Neutrophil (primary cell): ENCODE measurements around the gene TBCCD1.

ENCODE experiments used
- H3K27ac ChIP-seq: fragments of 200-600 bp; sonication (generic); 2 replicates; pipeline ENCODE4 v1.5.1; 2016; ENCODE audit warnings: mild to moderate bottlenecking, moderate library complexity
- H3K27me3 ChIP-seq: fragments of 200-600 bp; sonication (generic); 2 replicates; pipeline ENCODE4 v1.6.0; 2016; ENCODE audit warnings: mild to moderate bottlenecking
- H3K36me3 ChIP-seq: fragments of 200-600 bp; sonication (generic); 2 replicates; pipeline ENCODE4 v1.5.1; 2017
- H3K4me1 ChIP-seq, 2 experiments: fragments of 200-600 bp in 1 of 2; sonication (generic) in 1 of 2; 1 replicate in 1 of 2; 2 replicates in 1 of 2; pipeline versions ENCODE4 v1.5.1 to v1.6.1; 2013 to 2016; ENCODE audit warnings: low read depth in 1 of 2, low read length in 1 of 2, mild to moderate bottlenecking in 1 of 2, moderate library complexity in 1 of 2; ENCODE audit not compliant: control insufficient read depth in 1 of 2, insufficient read depth in 1 of 2
- H3K4me3 ChIP-seq, 2 experiments: fragments of 200-600 bp in 1 of 2; sonication (generic) in 1 of 2; 1 replicate in 1 of 2; 2 replicates in 1 of 2; pipeline ENCODE4 v1.5.1; 2013 to 2016; ENCODE audit warnings: low read depth in 1 of 2, low read length in 1 of 2, mild to moderate bottlenecking in 1 of 2, moderate library complexity in 1 of 2
- H3K9me3 ChIP-seq: fragments of 200-600 bp; sonication (generic); 2 replicates; pipeline ENCODE4 v1.5.1; 2016
- TF ChIP-seq, protein P1 (sequence below): fragments of 200-600 bp; sonication (generic); IDR thresholded peaks from 2 replicates; pipeline ENCODE4 v1.5.1; 2016; ENCODE audit warnings: antibody characterized with exemption

Gene TBCCD1

DNA sequence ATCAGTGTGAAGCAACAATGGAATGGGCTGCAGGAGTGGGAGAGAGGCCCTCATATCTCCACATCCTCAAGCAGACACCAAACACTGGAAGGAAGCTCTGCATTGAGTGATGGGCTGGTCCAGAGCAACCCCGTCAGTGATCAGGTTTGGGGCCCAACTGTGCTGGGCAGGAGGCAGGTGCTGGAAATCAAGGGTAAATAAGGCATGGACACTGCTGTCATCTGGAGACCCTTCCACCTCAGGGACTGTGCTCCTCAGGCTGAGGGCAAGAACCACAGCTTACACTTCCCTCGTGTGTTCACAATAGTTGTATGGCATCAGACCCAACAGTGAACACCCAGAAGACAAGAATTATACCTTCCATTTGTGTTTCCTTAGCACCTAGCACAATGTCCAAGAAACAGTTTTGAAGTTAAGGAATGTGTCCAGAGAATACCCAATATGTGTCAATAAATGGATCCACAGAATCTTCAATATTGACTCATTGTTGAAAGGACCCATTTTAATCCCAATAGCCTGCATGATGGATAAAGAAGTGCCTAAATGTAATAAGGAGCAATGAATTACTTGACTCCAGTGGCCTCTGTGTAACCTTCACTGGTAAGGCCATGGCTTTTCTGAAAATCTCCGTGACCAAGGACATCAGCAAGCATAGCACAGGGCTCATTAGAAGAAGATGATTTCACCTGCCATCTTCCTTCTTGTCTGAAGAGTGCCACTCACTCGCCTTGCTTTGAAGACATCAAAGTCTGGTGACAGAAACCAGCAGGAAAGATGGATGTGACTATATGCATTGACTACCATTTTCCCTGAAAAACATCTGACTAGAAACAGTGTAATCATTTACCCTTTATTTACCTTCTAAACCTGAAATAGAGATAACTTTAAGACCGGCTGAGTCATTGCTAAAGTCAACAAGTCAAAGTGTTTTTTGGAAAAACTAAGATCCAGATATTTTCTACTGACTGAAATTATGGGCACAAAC lies 38.7 kb upstream of the TBCCD1 start:
- Histone ChIP-seq H3K4me1 (no peaks in the 10 kb centered on the region), H3K4me3 (no peak overlapping the region), H3K9me3 (no peaks in the 10 kb centered on the region), H3K36me3 (no peaks in the 10 kb centered on the region), H3K27ac (no peak overlapping the region), H3K27me3 (no peaks in the 10 kb centered on the region)
- TF ChIP-seq, protein P1, sequence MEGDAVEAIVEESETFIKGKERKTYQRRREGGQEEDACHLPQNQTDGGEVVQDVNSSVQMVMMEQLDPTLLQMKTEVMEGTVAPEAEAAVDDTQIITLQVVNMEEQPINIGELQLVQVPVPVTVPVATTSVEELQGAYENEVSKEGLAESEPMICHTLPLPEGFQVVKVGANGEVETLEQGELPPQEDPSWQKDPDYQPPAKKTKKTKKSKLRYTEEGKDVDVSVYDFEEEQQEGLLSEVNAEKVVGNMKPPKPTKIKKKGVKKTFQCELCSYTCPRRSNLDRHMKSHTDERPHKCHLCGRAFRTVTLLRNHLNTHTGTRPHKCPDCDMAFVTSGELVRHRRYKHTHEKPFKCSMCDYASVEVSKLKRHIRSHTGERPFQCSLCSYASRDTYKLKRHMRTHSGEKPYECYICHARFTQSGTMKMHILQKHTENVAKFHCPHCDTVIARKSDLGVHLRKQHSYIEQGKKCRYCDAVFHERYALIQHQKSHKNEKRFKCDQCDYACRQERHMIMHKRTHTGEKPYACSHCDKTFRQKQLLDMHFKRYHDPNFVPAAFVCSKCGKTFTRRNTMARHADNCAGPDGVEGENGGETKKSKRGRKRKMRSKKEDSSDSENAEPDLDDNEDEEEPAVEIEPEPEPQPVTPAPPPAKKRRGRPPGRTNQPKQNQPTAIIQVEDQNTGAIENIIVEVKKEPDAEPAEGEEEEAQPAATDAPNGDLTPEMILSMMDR, result no peak

DNA sequence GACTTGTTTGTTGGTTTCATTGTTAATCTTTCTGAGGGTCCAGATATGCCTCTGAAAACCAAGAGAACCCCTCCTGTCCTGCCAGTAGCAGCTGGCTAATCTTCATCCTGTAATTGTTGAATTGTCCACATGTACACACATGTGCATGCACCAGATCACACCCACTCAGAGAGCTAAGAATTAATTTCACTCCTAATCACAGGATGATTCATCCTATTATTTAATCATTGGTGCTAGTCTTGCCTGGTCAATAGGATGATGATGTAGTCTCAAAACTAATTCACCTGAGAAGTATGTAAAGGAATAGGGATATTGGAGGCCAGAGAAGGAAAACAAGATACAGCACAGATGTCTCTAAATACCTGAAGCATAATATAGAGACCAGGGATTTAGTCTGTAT lies 37.9 kb upstream of the TBCCD1 start:
- H3K4me3 ChIP-seq, result no peak overlapping the region
- H3K27ac ChIP-seq, result no peak overlapping the region
- no peaks in the 10 kb centered on the region for H3K27me3 ChIP-seq
- no peaks in the 10 kb centered on the region for H3K9me3 ChIP-seq
- TF ChIP-seq, protein P1, result no peak
- H3K36me3 ChIP-seq, result no peaks in the 10 kb centered on the region
- no peaks in the 10 kb centered on the region for H3K4me1 ChIP-seq

DNA sequence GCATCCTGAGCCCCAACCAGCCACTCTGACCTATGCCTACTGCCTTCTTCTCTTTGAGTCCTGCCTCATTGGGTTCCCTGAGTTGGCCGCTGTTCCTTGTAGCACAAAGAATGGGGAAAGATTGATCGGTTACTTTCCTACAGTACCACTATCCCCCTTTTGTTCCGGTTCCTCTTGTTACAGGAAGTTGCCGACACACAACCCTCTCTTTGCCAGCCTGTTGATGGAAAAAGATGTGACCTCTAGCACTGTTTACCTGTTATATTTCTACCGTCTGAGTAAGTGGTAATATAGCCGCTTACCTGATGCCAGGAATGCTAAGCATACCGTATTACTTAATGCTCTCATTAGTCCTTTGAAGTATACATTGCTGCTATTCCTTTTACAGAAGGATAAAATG lies 36.0 kb upstream of the TBCCD1 start:
- H3K9me3 ChIP-seq, result no peaks in the 10 kb centered on the region
- no peaks in the 10 kb centered on the region for H3K27me3 ChIP-seq
- H3K36me3 ChIP-seq, result no peaks in the 10 kb centered on the region
- TF ChIP-seq, protein P1, result no peak
- H3K4me3 ChIP-seq, result no peak overlapping the region
- no peak overlapping the region for H3K27ac ChIP-seq
- H3K4me1 ChIP-seq, result no peaks in the 10 kb centered on the region

DNA sequence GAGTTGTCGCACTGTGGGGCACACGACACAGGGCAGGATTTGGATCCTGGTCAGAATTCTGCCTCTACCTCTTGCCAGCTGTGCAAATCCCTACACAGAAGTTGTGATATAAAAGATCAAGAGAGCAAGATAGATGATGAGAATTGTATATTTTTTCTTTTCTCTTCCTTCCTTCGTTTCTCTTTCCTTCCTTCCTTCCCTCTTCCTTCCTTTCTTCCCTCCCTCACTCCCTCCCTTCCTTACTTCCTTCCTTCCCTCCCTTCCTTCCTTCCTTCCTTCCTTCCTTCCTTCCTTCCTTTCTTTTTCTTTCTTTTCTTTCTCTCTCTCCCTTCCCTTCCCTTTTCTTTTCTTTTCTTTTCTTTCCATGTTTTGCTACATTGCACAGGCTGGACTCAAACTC lies 33.8 kb upstream of the TBCCD1 start:
- H3K27ac ChIP-seq, result no peak overlapping the region

DNA sequence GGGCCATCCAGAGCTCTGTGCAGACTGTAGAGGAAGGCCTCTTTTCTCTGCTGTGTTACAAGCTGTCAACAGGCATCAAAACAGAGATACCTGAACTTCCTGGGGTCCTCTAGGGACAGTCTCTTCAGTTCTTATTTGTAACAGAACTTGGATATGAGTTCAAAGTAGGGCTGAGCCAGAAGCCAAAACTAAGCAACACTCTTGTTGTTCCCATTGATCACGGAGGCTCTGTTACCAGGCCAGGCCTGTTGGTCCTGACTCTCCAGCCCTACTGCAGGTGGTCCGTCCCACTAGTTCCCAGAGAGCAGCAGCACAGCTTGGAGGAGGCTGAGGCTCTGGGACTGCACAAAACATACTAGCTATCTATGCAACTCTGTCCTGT lies 32.6 kb upstream of the TBCCD1 start:
- H3K27me3 ChIP-seq, result no peaks in the 10 kb centered on the region
- H3K27ac ChIP-seq, result no peak overlapping the region
- TF ChIP-seq, protein P1, result no peak

More for the DNA sequence above, 33.8 kb upstream of the TBCCD1 start:
- H3K27me3 ChIP-seq, result no peaks in the 10 kb centered on the region
- H3K4me1 ChIP-seq, result no peaks in the 10 kb centered on the region
- TF ChIP-seq, protein P1, result no peak
- H3K36me3 ChIP-seq, result no peaks in the 10 kb centered on the region
- H3K9me3 ChIP-seq, result no peaks in the 10 kb centered on the region
- H3K4me3 ChIP-seq, result no peak overlapping the region

More for the DNA sequence above, 32.6 kb upstream of the TBCCD1 start:
- Histone ChIP-seq H3K4me3 (no peak overlapping the region), H3K4me1 (no peaks in the 10 kb centered on the region), H3K36me3 (no peaks in the 10 kb centered on the region), H3K9me3 (no peaks in the 10 kb centered on the region)
